ENCODE measurements around the gene GSTM5.
A peak's percentile ranks its signal among the peaks of the same experiment; 100 is the strongest.
"Not testable (repeated sequence)": the region's sequence is repeated elsewhere in the genome, so short reads cannot be mapped to it uniquely, and the experiment has no call there.

The GSTM5 gene

DNA sequence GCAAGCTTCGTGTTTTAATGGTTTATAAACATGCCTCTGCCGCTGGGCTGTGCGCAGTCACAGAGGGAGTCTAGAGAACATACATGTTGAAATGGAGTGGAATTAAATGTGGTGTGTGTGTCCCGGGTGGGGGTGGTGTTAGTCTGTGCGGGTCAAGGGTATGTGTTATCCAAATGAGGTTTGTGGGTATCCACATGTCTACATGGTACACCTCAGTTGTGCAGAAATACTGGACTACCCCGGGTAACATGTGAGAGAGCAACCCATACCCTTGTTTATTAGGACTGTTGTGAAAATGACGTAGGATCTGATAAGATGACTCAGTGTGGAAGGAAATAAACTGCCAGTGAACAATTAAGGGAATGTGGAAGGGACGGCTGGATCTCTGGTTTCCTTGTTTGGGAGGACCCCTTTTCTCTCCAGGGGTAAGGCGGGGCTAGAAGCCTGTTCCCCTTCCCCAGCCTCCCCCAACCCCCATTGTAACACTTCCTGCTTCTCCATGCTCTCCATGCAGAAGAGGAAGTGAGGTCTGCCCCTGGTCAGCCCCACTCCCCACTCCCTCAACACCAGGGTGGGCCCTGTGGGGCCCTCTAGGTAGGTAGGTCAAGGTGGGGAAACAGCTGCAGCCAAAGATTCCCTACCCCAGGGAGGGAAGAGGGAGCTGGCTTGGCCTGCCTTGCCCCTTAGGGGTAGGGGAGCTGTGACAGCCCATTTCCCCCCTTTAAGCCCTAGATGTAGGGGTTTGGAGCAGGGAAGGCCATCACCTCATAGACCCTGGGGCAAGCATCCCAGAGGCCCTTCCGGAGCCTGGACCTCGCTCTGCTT is 51.0 kb downstream of the GSTM5 start:
- DNase-seq = peak; percentile 34

- DNase-seq = peak; percentile 39
Observed at GRCh38 chr1:109763646-109764415, 51.8 kb downstream of the GSTM5 start, which contains the start of gene EPS8L3. Gene EPS8L3, minus strand, starts transcription at chr1:109763923. Its CDS starts 2,174 bp downstream, at chr1:109761749.

DNA sequence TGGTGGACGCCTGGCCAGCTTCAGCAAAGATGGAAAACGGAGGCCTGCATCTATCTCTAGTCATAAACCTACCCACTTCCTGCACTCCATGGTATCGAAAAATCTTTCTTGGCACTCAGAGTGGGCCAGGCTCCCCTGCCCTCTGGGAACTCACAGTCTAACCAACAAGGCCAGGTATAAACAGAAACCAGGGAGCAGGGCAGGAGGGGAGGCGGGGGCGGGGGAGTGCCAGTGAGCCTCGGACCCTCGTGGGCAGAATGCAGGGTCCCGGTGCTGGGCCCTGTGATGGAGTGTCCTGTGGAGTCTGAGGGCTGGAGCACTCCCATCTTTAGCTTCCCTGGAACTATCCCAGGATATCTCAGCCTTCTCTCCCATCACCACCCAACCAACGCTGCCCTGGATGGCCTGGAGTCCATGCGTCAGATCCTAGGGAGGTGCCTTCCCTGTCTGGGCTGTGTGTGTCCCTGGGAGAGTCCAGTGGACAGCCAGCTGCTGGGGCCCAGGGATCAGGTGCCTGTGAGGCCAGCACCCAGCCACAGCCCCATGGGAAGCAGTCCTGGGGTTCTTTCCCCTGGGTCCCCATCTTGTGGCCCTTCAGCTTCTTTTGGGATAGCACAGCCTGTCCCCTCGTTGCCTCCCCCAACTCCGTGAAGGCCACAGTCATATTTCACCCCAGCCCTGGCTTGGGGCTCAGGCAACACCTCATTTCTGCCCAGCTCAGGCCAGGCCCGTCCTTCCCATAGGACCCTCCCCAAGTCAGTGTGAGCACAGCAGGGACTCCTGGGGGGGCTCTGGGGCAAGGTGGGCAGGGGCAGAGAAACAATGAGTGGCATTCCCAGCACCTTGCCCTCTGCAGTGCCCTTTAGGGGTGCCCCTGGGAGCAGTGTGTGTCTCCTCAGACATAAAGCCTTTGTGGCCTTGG is 52.8 kb downstream of the GSTM5 start:
- peak; percentile 37 for DNase-seq

- DNase-seq = no peak
Observed at GRCh38 chr1:109765483-109765815, 53.4 kb downstream of the GSTM5 start.

- peak; percentile 44 for DNase-seq
Observed at GRCh38 chr1:109765896-109766615, 54.0 kb downstream of the GSTM5 start.

- not testable (repeated sequence) for DNase-seq
Observed at GRCh38 chr1:109766991-109767636, 55.1 kb downstream of the GSTM5 start.
